HCT116 (cell line): Measurements from ENCODE around the gene FTSJ1.

Experiments used
- EZH2 ChIP-seq: fragments of 200-600 bp; sonication (generic); IDR thresholded peaks from 2 replicates; pipeline ENCODE4 v1.6.1; 2017; ENCODE audit warnings: antibody characterized with exemption, mixed run types
- EZH2phosphoT487 ChIP-seq: fragments of 200-600 bp; IDR thresholded peaks from 2 replicates; pipeline ENCODE4 v1.6.1; 2018; ENCODE audit warnings: antibody characterized with exemption, borderline replicate concordance
- POLR2A ChIP-seq: IDR thresholded peaks from 2 replicates; pipeline ENCODE4 v1.7.0; 2011; ENCODE audit warnings: borderline replicate concordance; ENCODE audit not compliant: insufficient read depth, insufficient read length; ENCODE audit errors: extremely low read depth
- POLR2AphosphoS5 ChIP-seq: IDR thresholded peaks from 2 replicates; pipeline ENCODE4 v1.6.1; 2011; ENCODE audit warnings: mild to moderate bottlenecking, low read depth, low read length, moderate library complexity
- RAD21 ChIP-seq: IDR thresholded peaks from 2 replicates; pipeline ENCODE4 v1.6.1; 2012; ENCODE audit warnings: low read depth, mild to moderate bottlenecking
- SIN3A ChIP-seq: IDR thresholded peaks from 2 replicates; pipeline ENCODE4 v1.6.1; 2012; ENCODE audit warnings: low read depth
- SP1 ChIP-seq: IDR thresholded peaks from 2 replicates; pipeline ENCODE4 v1.6.1; 2012; ENCODE audit warnings: low read depth
- SRF ChIP-seq: IDR thresholded peaks from 2 replicates; pipeline ENCODE4 v1.6.1; 2012; ENCODE audit warnings: low read depth
- TF ChIP-seq, protein P1 (sequence below), 3 experiments: fragments of 200-600 bp in 1 of 3; sonication (generic) in 1 of 3; IDR thresholded peaks in 2 of 3; conservative IDR thresholded peaks in 1 of 3; 2 replicates each; pipeline ENCODE4 v1.5.1; 2012 to 2017; ENCODE audit warnings: low read depth in 2 of 3, low read length in 2 of 3, antibody characterized with exemption in 1 of 3, borderline replicate concordance in 1 of 3, control low read depth in 1 of 3, mild to moderate bottlenecking in 1 of 3, mixed read lengths in 1 of 3, mixed run types in 1 of 3, moderate library complexity in 1 of 3; ENCODE audit not compliant: insufficient read depth in 1 of 3
- TF ChIP-seq, protein P2 (sequence below): IDR thresholded peaks from 2 replicates; pipeline ENCODE4 v1.6.1; 2012; ENCODE audit warnings: low read depth
- TF ChIP-seq, protein P3 (sequence below): IDR thresholded peaks from 2 replicates; pipeline ENCODE4 v1.6.1; 2011; ENCODE audit warnings: mild to moderate bottlenecking, low read length, moderate library complexity; ENCODE audit not compliant: insufficient replicate concordance; ENCODE audit errors: extremely low read depth

DNA sequence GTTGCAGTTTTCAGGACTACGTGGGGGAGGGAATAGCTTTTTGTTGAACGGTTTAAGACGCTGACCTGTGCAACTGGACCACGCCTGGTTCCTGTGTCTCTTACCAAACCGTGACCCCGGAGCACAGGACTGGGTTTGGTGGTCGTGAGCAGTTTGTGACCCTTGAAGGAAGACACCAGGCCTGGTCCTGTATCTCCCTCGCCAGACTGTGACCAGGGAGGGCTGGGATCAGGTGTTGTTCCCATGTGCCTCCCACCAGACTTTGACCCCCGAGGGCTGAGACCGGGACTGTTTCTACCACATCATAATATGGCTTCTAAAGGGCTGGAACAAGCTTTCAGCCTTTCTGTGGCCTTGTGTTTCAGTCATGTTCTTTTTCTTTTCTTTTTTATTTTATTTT lies 46.3 kb downstream of the FTSJ1 start:
- TF ChIP-seq POLR2A (no peak), POLR2AphosphoS5 (no peak), EZH2 (no peak), RAD21 (no peak), SP1 (no peak), EZH2phosphoT487 (no peak), SIN3A (no peak), SRF (no peak)
- TF ChIP-seq, protein P1, sequence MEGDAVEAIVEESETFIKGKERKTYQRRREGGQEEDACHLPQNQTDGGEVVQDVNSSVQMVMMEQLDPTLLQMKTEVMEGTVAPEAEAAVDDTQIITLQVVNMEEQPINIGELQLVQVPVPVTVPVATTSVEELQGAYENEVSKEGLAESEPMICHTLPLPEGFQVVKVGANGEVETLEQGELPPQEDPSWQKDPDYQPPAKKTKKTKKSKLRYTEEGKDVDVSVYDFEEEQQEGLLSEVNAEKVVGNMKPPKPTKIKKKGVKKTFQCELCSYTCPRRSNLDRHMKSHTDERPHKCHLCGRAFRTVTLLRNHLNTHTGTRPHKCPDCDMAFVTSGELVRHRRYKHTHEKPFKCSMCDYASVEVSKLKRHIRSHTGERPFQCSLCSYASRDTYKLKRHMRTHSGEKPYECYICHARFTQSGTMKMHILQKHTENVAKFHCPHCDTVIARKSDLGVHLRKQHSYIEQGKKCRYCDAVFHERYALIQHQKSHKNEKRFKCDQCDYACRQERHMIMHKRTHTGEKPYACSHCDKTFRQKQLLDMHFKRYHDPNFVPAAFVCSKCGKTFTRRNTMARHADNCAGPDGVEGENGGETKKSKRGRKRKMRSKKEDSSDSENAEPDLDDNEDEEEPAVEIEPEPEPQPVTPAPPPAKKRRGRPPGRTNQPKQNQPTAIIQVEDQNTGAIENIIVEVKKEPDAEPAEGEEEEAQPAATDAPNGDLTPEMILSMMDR (IDR thresholded peaks at IDR 0.05 in 2 of 3, conservative IDR thresholded peaks at IDR 0.05 in 1 of 3; ENCODE audit: borderline replicate concordance in 1 of 3, insufficient read depth in 1 of 3, low read depth in 2 of 3, low read length in 2 of 3), result no peak
- TF ChIP-seq, protein P2, sequence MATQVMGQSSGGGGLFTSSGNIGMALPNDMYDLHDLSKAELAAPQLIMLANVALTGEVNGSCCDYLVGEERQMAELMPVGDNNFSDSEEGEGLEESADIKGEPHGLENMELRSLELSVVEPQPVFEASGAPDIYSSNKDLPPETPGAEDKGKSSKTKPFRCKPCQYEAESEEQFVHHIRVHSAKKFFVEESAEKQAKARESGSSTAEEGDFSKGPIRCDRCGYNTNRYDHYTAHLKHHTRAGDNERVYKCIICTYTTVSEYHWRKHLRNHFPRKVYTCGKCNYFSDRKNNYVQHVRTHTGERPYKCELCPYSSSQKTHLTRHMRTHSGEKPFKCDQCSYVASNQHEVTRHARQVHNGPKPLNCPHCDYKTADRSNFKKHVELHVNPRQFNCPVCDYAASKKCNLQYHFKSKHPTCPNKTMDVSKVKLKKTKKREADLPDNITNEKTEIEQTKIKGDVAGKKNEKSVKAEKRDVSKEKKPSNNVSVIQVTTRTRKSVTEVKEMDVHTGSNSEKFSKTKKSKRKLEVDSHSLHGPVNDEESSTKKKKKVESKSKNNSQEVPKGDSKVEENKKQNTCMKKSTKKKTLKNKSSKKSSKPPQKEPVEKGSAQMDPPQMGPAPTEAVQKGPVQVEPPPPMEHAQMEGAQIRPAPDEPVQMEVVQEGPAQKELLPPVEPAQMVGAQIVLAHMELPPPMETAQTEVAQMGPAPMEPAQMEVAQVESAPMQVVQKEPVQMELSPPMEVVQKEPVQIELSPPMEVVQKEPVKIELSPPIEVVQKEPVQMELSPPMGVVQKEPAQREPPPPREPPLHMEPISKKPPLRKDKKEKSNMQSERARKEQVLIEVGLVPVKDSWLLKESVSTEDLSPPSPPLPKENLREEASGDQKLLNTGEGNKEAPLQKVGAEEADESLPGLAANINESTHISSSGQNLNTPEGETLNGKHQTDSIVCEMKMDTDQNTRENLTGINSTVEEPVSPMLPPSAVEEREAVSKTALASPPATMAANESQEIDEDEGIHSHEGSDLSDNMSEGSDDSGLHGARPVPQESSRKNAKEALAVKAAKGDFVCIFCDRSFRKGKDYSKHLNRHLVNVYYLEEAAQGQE, result no peak
- TF ChIP-seq, protein P3, sequence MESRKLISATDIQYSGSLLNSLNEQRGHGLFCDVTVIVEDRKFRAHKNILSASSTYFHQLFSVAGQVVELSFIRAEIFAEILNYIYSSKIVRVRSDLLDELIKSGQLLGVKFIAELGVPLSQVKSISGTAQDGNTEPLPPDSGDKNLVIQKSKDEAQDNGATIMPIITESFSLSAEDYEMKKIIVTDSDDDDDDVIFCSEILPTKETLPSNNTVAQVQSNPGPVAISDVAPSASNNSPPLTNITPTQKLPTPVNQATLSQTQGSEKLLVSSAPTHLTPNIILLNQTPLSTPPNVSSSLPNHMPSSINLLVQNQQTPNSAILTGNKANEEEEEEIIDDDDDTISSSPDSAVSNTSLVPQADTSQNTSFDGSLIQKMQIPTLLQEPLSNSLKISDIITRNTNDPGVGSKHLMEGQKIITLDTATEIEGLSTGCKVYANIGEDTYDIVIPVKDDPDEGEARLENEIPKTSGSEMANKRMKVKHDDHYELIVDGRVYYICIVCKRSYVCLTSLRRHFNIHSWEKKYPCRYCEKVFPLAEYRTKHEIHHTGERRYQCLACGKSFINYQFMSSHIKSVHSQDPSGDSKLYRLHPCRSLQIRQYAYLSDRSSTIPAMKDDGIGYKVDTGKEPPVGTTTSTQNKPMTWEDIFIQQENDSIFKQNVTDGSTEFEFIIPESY, result no peak
